ENCODE results near the gene DNASE1. TPM values are rescaled to one million over a fixed set of nuclear protein-coding genes. Genes with fewer than 3 reads are reported as not detected.

The DNASE1 gene
- total RNA-seq, 1 donor from 2014 or later, result 7.7 TPM

GRCh38 chr16:3609895-3610697, 44.4 kb upstream of the DNASE1 start:
- H3K9me3 ChIP-seq (replicated peaks), result no peaks in the 10 kb centered on the region
- intact Hi-C loops (cut with micrococcal nuclease), result no loop called here
- no peak for DNase-seq

GRCh38 chr16:3610698-3611145, 43.8 kb upstream of the DNASE1 start:
- intact Hi-C loops (cut with micrococcal nuclease), result no loop called here
- H3K4me3 ChIP-seq, result peak overlapping the region; percentile 75
- peak overlapping the region; percentile 78 for H3K27ac ChIP-seq (replicated peaks)
- H3K27me3 ChIP-seq (ENCODE audit: low read depth), result no peaks in the 10 kb centered on the region
- TF ChIP-seq CTCF (IDR thresholded peaks at IDR 0.05; ENCODE audit: borderline replicate concordance), result no peak
- H3K36me3 ChIP-seq, result peaks cover 12% of the 10 kb centered on the region
- no peak for DNase-seq
- no peaks in the 10 kb centered on the region for H3K9me3 ChIP-seq (replicated peaks)
- peaks cover 36% of the 10 kb centered on the region for H3K4me1 ChIP-seq

More at GRCh38 chr16:3609895-3610697, 44.4 kb upstream of the DNASE1 start:
- H3K4me1 ChIP-seq, result peaks cover 36% of the 10 kb centered on the region
- no peaks in the 10 kb centered on the region for H3K27me3 ChIP-seq (ENCODE audit: low read depth)
- H3K36me3 ChIP-seq, result peaks cover 18% of the 10 kb centered on the region
- H3K27ac ChIP-seq (replicated peaks), result no peak overlapping the region
- peak overlapping the region; percentile 75 for H3K4me3 ChIP-seq
- no peak for TF ChIP-seq CTCF (IDR thresholded peaks at IDR 0.05; ENCODE audit: borderline replicate concordance)

- Histone ChIP-seq H3K4me3 (peak within 1 kb of the TSS; percentile 75), H3K4me1 (peaks cover 36% of the 10 kb centered on the region), H3K36me3 (peaks cover 8% of the 10 kb centered on the region), H3K27ac (replicated peaks) (peak within 1 kb of the TSS; percentile 78), H3K27me3 (ENCODE audit: low read depth) (no peaks in the 10 kb centered on the region), H3K9me3 (replicated peaks) (no peaks in the 10 kb centered on the region)
- peak; percentile 90 for DNase-seq
- intact Hi-C loops (cut with micrococcal nuclease), result no loop called here
- no peak for TF ChIP-seq CTCF (IDR thresholded peaks at IDR 0.05; ENCODE audit: borderline replicate concordance)
Measured at GRCh38 chr16:3611146-3611975, 43.1 kb upstream of the DNASE1 start, which contains the start of gene SLX4. SLX4 (minus strand) TSS chr16:3611606; CDS start chr16:3608964, 2,642 bp downstream.

GRCh38 chr16:3612510-3613466, 41.7 kb upstream of the DNASE1 start:
- peaks cover 36% of the 10 kb centered on the region for H3K4me1 ChIP-seq
- TF ChIP-seq CTCF (IDR thresholded peaks at IDR 0.05; ENCODE audit: borderline replicate concordance), result no peak
- intact Hi-C loops (cut with micrococcal nuclease), result no loop called here
- H3K27me3 ChIP-seq (ENCODE audit: low read depth), result no peaks in the 10 kb centered on the region
- no peak overlapping the region for H3K27ac ChIP-seq (replicated peaks)
- H3K4me3 ChIP-seq, result peak overlapping the region; percentile 75
- H3K9me3 ChIP-seq (replicated peaks), result no peaks in the 10 kb centered on the region
- no peak for DNase-seq
- peaks cover 8% of the 10 kb centered on the region for H3K36me3 ChIP-seq

- H3K36me3 ChIP-seq, result peaks cover 8% of the 10 kb centered on the region
- DNase-seq, result no peak
- no peak overlapping the region for H3K27ac ChIP-seq (replicated peaks)
- intact Hi-C loops (cut with micrococcal nuclease), result no loop called here
- H3K9me3 ChIP-seq (replicated peaks), result no peaks in the 10 kb centered on the region
- H3K27me3 ChIP-seq (ENCODE audit: low read depth), result no peaks in the 10 kb centered on the region
- no peaks in the 10 kb centered on the region for H3K4me1 ChIP-seq
- TF ChIP-seq CTCF (IDR thresholded peaks at IDR 0.05; ENCODE audit: borderline replicate concordance), result no peak
- no peak overlapping the region for H3K4me3 ChIP-seq
Measured at GRCh38 chr16:3618769-3619141, 35.7 kb upstream of the DNASE1 start.
